Left colon (tissue), 2 donors: Measurements from ENCODE around the gene AQP10. TPM values are rescaled to one million over a fixed set of nuclear protein-coding genes. Genes with fewer than 3 reads are reported as not detected.
"Not testable (repeated sequence)": the region's sequence is repeated elsewhere in the genome, so short reads cannot be mapped to it uniquely, and the experiment has no call there.

Experiments used
- ATAC-seq: fragments of 200-7000 bp; cut with Tn5 transposase; one replicate; pipeline ENCODE4 v1.9.1; 2020; ENCODE audit warnings: mild to moderate bottlenecking, moderate library complexity
- DNase-seq, 2 donors: peaks; one replicate each; pipeline ENCODE4 v3.0.0-alpha.2; 2020
- intact Hi-C, 2 donors: fragments of 100-400 bp; cut with DNase I in 1 of 2; cut with micrococcal nuclease in 1 of 2; formaldehyde crosslinking; loops; one replicate each; pipeline versions ENCODE4 v1.11.2 to v1.14.0; 2022; cut with DNase I, micrococcal nuclease
- total RNA-seq, 2 donors: library from RNA; stranded (reverse); fragmentation: NEBNext Ultra II Directional; extraction: Animal tissue kit (Norgen Biotek cat#: 25700); gene quantifications; one replicate each; pipeline ENCODE4 v1.2.1, GENCODE V29; 2021
- donor health status: DM: no; HTN: no; CAD: no.
- donor health status: DM: yes; HTN: yes; CAD: no.

Gene AQP10
- total RNA-seq, 2 donors from 2014 or later, result not detected

GRCh38 chr1:154360881-154361280 lies 40.0 kb downstream of the AQP10 start:
- DNase-seq, ATAC-seq, intact Hi-C loops: not testable (repeated sequence)

GRCh38 chr1:154361357-154361756 lies 40.5 kb downstream of the AQP10 start:
- ATAC-seq (no peak), DNase-seq (no peak)
- intact Hi-C loops, result no loop called here

- DNase-seq, result peak in 1 of 2 donors; percentile 70
- intact Hi-C loops, result no loop called here
- peak; percentile 67 for ATAC-seq
These were observed 50.5 kb downstream of the AQP10 start for GRCh38 chr1:154371436-154371835.

- ATAC-seq, intact Hi-C loops, DNase-seq: not testable (repeated sequence)
These were observed 53.0 kb downstream of the AQP10 start for GRCh38 chr1:154373777-154374357.

Other genes with a start within 250 kb of the AQP10 start
- gene NUP210L, start 166.0 kb upstream of the AQP10 start, total RNA-seq, result under 1 TPM in 1 of 2 donors, not detected in 1; 0.06 TPM
- gene TPM3, start 129.0 kb upstream of the AQP10 start, total RNA-seq, result 100 to 1,000 TPM; 490 to 491 TPM
- gene CFAP141, start 114.8 kb upstream of the AQP10 start, total RNA-seq, result not detected
- gene UBAP2L, start 100.1 kb upstream of the AQP10 start, total RNA-seq, result 10 to 100 TPM; 78.5 to 90.2 TPM
- 10 to 100 TPM; 52.3 to 60.2 TPM for gene HAX1, start 48.5 kb upstream of the AQP10 start, total RNA-seq
- 10 to 100 TPM in 1 of 2 donors, 1 to 10 TPM in 1; 4.5 to 11.9 TPM for gene ATP8B2, start 4.4 kb downstream of the AQP10 start, total RNA-seq
- gene IL6R, start 84.2 kb downstream of the AQP10 start, total RNA-seq, result 10 to 100 TPM; 32.9 to 51.4 TPM
- gene TDRD10, start 181.1 kb downstream of the AQP10 start, total RNA-seq, result 1 to 10 TPM in 1 of 2 donors, under 1 TPM in 1; 0.70 to 1.0 TPM
- gene SHE, start 181.3 kb downstream of the AQP10 start, total RNA-seq, result 1 to 10 TPM; 3.4 TPM
- 10 to 100 TPM; 78.8 to 98.9 TPM for gene UBE2Q1, start 237.6 kb downstream of the AQP10 start, total RNA-seq
- gene CHRNB2, start 246.7 kb downstream of the AQP10 start, total RNA-seq, result under 1 TPM; 0.15 to 0.31 TPM